ENCODE data around the gene GON7.

Gene GON7

GRCh38 chr14:93153121-93153520 is 53.7 kb downstream of the GON7 start:
- H3K4me3 ChIP-seq (ENCODE audit: low read depth, low read length), result no peak overlapping the region
- TF ChIP-seq CTCF (IDR thresholded peaks at IDR 0.05; ENCODE audit: low read depth, low read length), result no peak
- in situ Hi-C loops (cut with HindIII; ENCODE audit: low sequenced_read_pairs), result no loop called here
- DNase-seq (ENCODE audit: low read depth, low spot score), result no peak
